Globus pallidus (tissue), 1 donor: ENCODE results near the gene JMJD1C.
"Not testable (repeated sequence)": the region's sequence is repeated elsewhere in the genome, so short reads cannot be mapped to it uniquely, and the experiment has no call there.

Experiments used
- DNase-seq: peaks from one replicate; pipeline ENCODE4 v3.0.0-alpha.2; 2015; ENCODE audit warnings: low spot score

The JMJD1C gene

GRCh38 chr10:63365976-63366765 lies 99.6 kb downstream of the JMJD1C start:
- no peak for DNase-seq

- DNase-seq, result no peak
Measured at GRCh38 chr10:63364918-63365317, 100.9 kb downstream of the JMJD1C start.

GRCh38 chr10:63363951-63364350 lies 101.8 kb downstream of the JMJD1C start:
- DNase-seq, result no peak

GRCh38 chr10:63355682-63356081 lies 110.1 kb downstream of the JMJD1C start:
- DNase-seq, result no peak

- DNase-seq, result no peak
Measured at GRCh38 chr10:63352976-63353375, 112.8 kb downstream of the JMJD1C start.

- DNase-seq, result no peak
Measured at GRCh38 chr10:63348245-63348850, 117.4 kb downstream of the JMJD1C start.

GRCh38 chr10:63346015-63346441 lies 119.7 kb downstream of the JMJD1C start:
- DNase-seq, result no peak

GRCh38 chr10:63344269-63344668 lies 121.5 kb downstream of the JMJD1C start:
- DNase-seq, result no peak

- DNase-seq, result no peak
Measured at GRCh38 chr10:63343476-63343875, 122.3 kb downstream of the JMJD1C start.

- DNase-seq, result not testable (repeated sequence)
Measured at GRCh38 chr10:63339640-63340039, 126.1 kb downstream of the JMJD1C start.

- DNase-seq, result no peak
Measured at GRCh38 chr10:63337455-63338251, 128.1 kb downstream of the JMJD1C start.

- DNase-seq, result no peak
Measured at GRCh38 chr10:63331586-63331985, 134.2 kb downstream of the JMJD1C start.

- DNase-seq, result no peak
Measured at GRCh38 chr10:63324495-63324854, 141.3 kb downstream of the JMJD1C start.

GRCh38 chr10:63323701-63324494 lies 141.9 kb downstream of the JMJD1C start:
- DNase-seq, result no peak

GRCh38 chr10:63320683-63321082 lies 145.1 kb downstream of the JMJD1C start:
- no peak for DNase-seq

- no peak for DNase-seq
Measured at GRCh38 chr10:63319231-63319630, 146.5 kb downstream of the JMJD1C start.

GRCh38 chr10:63318491-63318890 lies 147.3 kb downstream of the JMJD1C start:
- no peak for DNase-seq

GRCh38 chr10:63314020-63314419 lies 151.8 kb downstream of the JMJD1C start:
- no peak for DNase-seq

GRCh38 chr10:63313066-63313717 lies 152.6 kb downstream of the JMJD1C start:
- DNase-seq, result no peak

GRCh38 chr10:63308628-63309027 lies 157.1 kb downstream of the JMJD1C start:
- DNase-seq, result no peak

GRCh38 chr10:63304146-63304545 lies 161.6 kb downstream of the JMJD1C start:
- DNase-seq, result no peak

GRCh38 chr10:63300801-63301200 lies 165.0 kb downstream of the JMJD1C start:
- no peak for DNase-seq
